Activated CD4-positive, alpha-beta T cell treated with anti-CD3 and anti-CD28 coated beads for 36 hours (primary cell): ENCODE results near the gene MYO15B. TPM values are rescaled to one million over a fixed set of nuclear protein-coding genes. Genes with fewer than 3 reads are reported as not detected.

Experiments used
- ATAC-seq: fragments of 200-7000 bp; cut with Tn5 transposase; one replicate; pipeline ENCODE4 v1.10.0; 2021; ENCODE audit warnings: mild to moderate bottlenecking, moderate library complexity
- CTCF ChIA-PET: fragments of 350-600 bp; sonication (Branson Sonifier 250); formaldehyde crosslinking; loops from one replicate; lab custom pipeline; 2021; ENCODE audit warnings: antibody characterized with exemption; lab: Charles Lee
- POLR2A ChIA-PET: fragments of 350-600 bp; sonication (Branson Sonifier 250); formaldehyde crosslinking; loops from one replicate; lab custom pipeline; 2021; ENCODE audit warnings: antibody characterized with exemption, inconsistent platforms; lab: Charles Lee
- DNase-seq: peaks from one replicate; pipeline ENCODE4 v3.0.0-alpha.2; 2020
- H3K27ac Mint-ChIP-seq: one replicate; pipeline ENCODE4 v1.8.0; 2021; ENCODE audit warnings: mixed read lengths
- H3K27me3 Mint-ChIP-seq: one replicate; pipeline ENCODE4 v1.8.0; 2021; ENCODE audit warnings: mixed read lengths
- H3K36me3 Mint-ChIP-seq: one replicate; pipeline ENCODE4 v1.8.0; 2021; ENCODE audit warnings: low read depth, mixed read lengths
- H3K4me1 Mint-ChIP-seq: one replicate; pipeline ENCODE4 v1.8.0; 2021; ENCODE audit warnings: mixed read lengths
- H3K4me3 Mint-ChIP-seq: one replicate; pipeline ENCODE4 v1.8.0; 2021; ENCODE audit warnings: mild to moderate bottlenecking, moderate library complexity, mixed read lengths
- H3K9me3 Mint-ChIP-seq: one replicate; pipeline ENCODE4 v1.8.0; 2021; ENCODE audit warnings: low read depth, mixed read lengths
- intact Hi-C, 2 experiments: fragments of 100-400 bp; cut with DNase I in 1 of 2; cut with micrococcal nuclease in 1 of 2; formaldehyde crosslinking; loops; one replicate each; pipeline versions ENCODE4 v1.14.2 to v1.15.1; 2022 to 2024; cut with DNase I, micrococcal nuclease
- total RNA-seq, 2 experiments: library from RNA; stranded (reverse); gene quantifications; one replicate each; pipeline ENCODE4 v1.2.3, GENCODE V29; 2021

The MYO15B gene
- total RNA-seq, 2 experiments from 2014 or later, result 20.8 to 22.4 TPM

- no peak overlapping the region for H3K4me3 Mint-ChIP-seq
- H3K27me3 Mint-ChIP-seq, result no peaks in the 10 kb centered on the region
- ChIA-PET CTCF (interaction anchor here (0.5 to 9.8 kb wide), 8 partner anchors 15 to 699 kb away, joined by 3 to 140 read pairs (median 5); no protein-coding TSS in a partner anchor), POLR2A (no interaction called here)
- peaks cover 28% of the 10 kb centered on the region for H3K4me1 Mint-ChIP-seq
- no peaks in the 10 kb centered on the region for H3K9me3 Mint-ChIP-seq
- H3K36me3 Mint-ChIP-seq, result peaks cover 26% of the 10 kb centered on the region
- ATAC-seq (no peak), DNase-seq (no peak)
- no peak overlapping the region for H3K27ac Mint-ChIP-seq
- intact Hi-C loops, result no loop called here
Observed at GRCh38 chr17:75673487-75673886, 85.9 kb downstream of the MYO15B start.

Other genes with a start within 250 kb of the MYO15B start
- gene GRB2, start 182.1 kb upstream of the MYO15B start, total RNA-seq, result 100 to 1,000 TPM; 157 to 168 TPM
- 10 to 100 TPM; 51.4 to 62.5 TPM for gene TMEM94, start 131.2 kb upstream of the MYO15B start, total RNA-seq
- 1 to 10 TPM; 2.9 to 3.0 TPM for gene CASKIN2, start 72.3 kb upstream of the MYO15B start, total RNA-seq
- 10 to 100 TPM; 29.2 to 35.1 TPM for gene TSEN54, start 71.3 kb upstream of the MYO15B start, total RNA-seq
- 1 to 10 TPM; 7.1 to 9.6 TPM for gene LLGL2, start 62.1 kb upstream of the MYO15B start, total RNA-seq
- under 1 TPM; 0.12 to 0.14 TPM for gene SMIM5, start 45.6 kb downstream of the MYO15B start, total RNA-seq
- gene RECQL5, start 79.4 kb downstream of the MYO15B start, total RNA-seq, result 10 to 100 TPM; 36.4 to 40.5 TPM
- 10 to 100 TPM; 87.8 to 100.0 TPM for gene SAP30BP, start 79.5 kb downstream of the MYO15B start, total RNA-seq
- gene ITGB4, start 133.7 kb downstream of the MYO15B start, total RNA-seq, result 1 to 10 TPM in 1 of 2 experiments, under 1 TPM in 1; 0.62 to 1.5 TPM
- 10 to 100 TPM; 50.3 to 63.2 TPM for gene GALK1, start 177.4 kb downstream of the MYO15B start, total RNA-seq
- 10 to 100 TPM; 24.5 to 33.7 TPM for gene UNK, start 197.0 kb downstream of the MYO15B start, total RNA-seq